NB4 (cell line): Measurements from ENCODE around the gene INF2.

Source experiments
- DNase-seq: peaks from one replicate; pipeline ENCODE4 v3.0.0; 2010; ENCODE audit warnings: low read depth
- H3K4me3 ChIP-seq: one replicate; pipeline ENCODE4 v1.5.1; 2011; ENCODE audit warnings: mild to moderate bottlenecking, low read depth, low read length, moderate library complexity
- MYC ChIP-seq: IDR thresholded peaks from 2 replicates; pipeline ENCODE4 v1.6.1; 2011; ENCODE audit warnings: low read depth, low read length
- POLR2A ChIP-seq: IDR thresholded peaks from 2 replicates; pipeline ENCODE4 v1.6.1; 2011; ENCODE audit warnings: mild to moderate bottlenecking; ENCODE audit not compliant: insufficient read length; ENCODE audit errors: extremely low read depth
- TF ChIP-seq, protein P1 (sequence below): IDR thresholded peaks from 2 replicates; pipeline ENCODE4 v1.6.1; 2011; ENCODE audit warnings: low read depth, low read length
- TF ChIP-seq, protein P2 (sequence below): IDR thresholded peaks from one replicate; pipeline ENCODE4 v1.5.1; 2012; ENCODE audit warnings: low read depth, low read length

The INF2 gene

GRCh38 chr14:104714066-104714465, 24.6 kb downstream of the INF2 start:
- no peak for TF ChIP-seq POLR2A
- no peak for TF ChIP-seq MYC
- TF ChIP-seq, protein P1, sequence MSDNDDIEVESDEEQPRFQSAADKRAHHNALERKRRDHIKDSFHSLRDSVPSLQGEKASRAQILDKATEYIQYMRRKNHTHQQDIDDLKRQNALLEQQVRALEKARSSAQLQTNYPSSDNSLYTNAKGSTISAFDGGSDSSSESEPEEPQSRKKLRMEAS = no peak
- TF ChIP-seq, protein P2, sequence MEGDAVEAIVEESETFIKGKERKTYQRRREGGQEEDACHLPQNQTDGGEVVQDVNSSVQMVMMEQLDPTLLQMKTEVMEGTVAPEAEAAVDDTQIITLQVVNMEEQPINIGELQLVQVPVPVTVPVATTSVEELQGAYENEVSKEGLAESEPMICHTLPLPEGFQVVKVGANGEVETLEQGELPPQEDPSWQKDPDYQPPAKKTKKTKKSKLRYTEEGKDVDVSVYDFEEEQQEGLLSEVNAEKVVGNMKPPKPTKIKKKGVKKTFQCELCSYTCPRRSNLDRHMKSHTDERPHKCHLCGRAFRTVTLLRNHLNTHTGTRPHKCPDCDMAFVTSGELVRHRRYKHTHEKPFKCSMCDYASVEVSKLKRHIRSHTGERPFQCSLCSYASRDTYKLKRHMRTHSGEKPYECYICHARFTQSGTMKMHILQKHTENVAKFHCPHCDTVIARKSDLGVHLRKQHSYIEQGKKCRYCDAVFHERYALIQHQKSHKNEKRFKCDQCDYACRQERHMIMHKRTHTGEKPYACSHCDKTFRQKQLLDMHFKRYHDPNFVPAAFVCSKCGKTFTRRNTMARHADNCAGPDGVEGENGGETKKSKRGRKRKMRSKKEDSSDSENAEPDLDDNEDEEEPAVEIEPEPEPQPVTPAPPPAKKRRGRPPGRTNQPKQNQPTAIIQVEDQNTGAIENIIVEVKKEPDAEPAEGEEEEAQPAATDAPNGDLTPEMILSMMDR = no peak
- no peak for DNase-seq
- H3K4me3 ChIP-seq = no peak overlapping the region

- TF ChIP-seq POLR2A (no peak), MYC (no peak)
- TF ChIP-seq, protein P1 = no peak
- TF ChIP-seq, protein P2 = no peak
- no peak for DNase-seq
- no peak overlapping the region for H3K4me3 ChIP-seq
Observed at GRCh38 chr14:104714681-104715080, 25.3 kb downstream of the INF2 start.

GRCh38 chr14:104715416-104715815, 26.0 kb downstream of the INF2 start:
- TF ChIP-seq MYC = no peak
- TF ChIP-seq, protein P1 = no peak
- TF ChIP-seq POLR2A = no peak
- TF ChIP-seq, protein P2 = no peak
- DNase-seq = no peak
- no peak overlapping the region for H3K4me3 ChIP-seq

GRCh38 chr14:104715871-104716270, 26.5 kb downstream of the INF2 start:
- no peak for DNase-seq
- TF ChIP-seq, protein P2 = no peak
- TF ChIP-seq POLR2A (no peak), MYC (no peak)
- TF ChIP-seq, protein P1 = no peak

DNA sequence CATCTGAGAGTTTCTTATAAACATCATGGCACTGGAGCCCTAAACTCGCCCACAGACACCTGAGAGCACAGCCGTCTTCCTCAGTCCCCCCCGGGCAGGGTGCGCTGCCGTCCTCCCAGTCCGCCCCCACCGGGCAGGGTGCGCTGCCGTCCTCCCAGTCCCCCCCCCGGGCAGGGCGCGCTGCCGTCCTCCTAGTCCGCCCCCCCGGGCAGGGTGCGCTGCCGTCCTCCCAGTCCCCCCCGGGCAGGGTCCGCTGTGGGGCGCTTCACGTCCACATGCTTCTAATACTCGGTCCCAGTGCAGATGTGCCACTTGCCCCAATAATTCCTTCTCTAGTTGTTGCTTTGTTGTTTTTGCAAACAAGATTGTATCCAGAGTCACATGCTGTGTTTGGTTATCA, 27.7 kb downstream of the INF2 start:
- DNase-seq = no peak
- no peak overlapping the region for H3K4me3 ChIP-seq
- TF ChIP-seq POLR2A (no peak), MYC (no peak)
- TF ChIP-seq, protein P1 = no peak
- TF ChIP-seq, protein P2 = no peak

More at GRCh38 chr14:104715871-104716270, 26.5 kb downstream of the INF2 start:
- no peak overlapping the region for H3K4me3 ChIP-seq
